ENCODE results near the gene UPP1. TPM values are rescaled to one million over a fixed set of nuclear protein-coding genes. Genes with fewer than 3 reads are reported as not detected.

Gene UPP1
- polyA plus RNA-seq (2013), result 4.5 TPM

- Histone ChIP-seq H3K27me3 (replicated peaks in 2 of 5; ENCODE audit: control insufficient read depth in 4 of 5, insufficient read depth in 5 of 5, low read length in 4 of 5) (peaks cover 0 to 4% (median 3%) of the 10 kb centered on the region in 5 experiments), H3K4me1 (ENCODE audit: control extremely low read depth in 1 of 4, control insufficient read depth in 4 of 4, insufficient read depth in 4 of 4, low read length in 3 of 4) (peaks cover 2 to 40% (median 31%) of the 10 kb centered on the region in 4 experiments), H3K9me3 (ENCODE audit: control extremely low read depth in 1 of 5, control insufficient read depth in 4 of 5, insufficient read depth in 2 of 5, low read depth in 1 of 5, low read length in 4 of 5) (no peaks in the 10 kb centered on the region), H3K36me3 (ENCODE audit: control insufficient read depth in 4 of 4, insufficient read depth in 4 of 4, low read length in 3 of 4) (peaks cover 0 to 6% (median 1%) of the 10 kb centered on the region in 4 experiments), H3K27ac (ENCODE audit: insufficient read depth in 1 of 2, low read depth in 1 of 2, low read length in 2 of 2, poor library complexity in 1 of 2, severe bottlenecking in 2 of 2) (peak within 1 kb of the TSS in 1 of 2 experiments; percentile 61), H3K4me3 (ENCODE audit: control insufficient read depth in 1 of 7, extremely low read depth in 1 of 7, insufficient read depth in 4 of 7, low read depth in 2 of 7, low read length in 6 of 7) (peak within 1 kb of the TSS; percentile 50 to 86 (median 81))
- CTCF ChIA-PET, result interaction anchor here (0.6 to 1.7 kb wide), 6 partner anchors 14 to 141 kb away, joined by 3 to 7 read pairs (median 3); partner anchors contain the start of gene PKD1L1
- WGBS (ENCODE audit: insufficient coverage), result 1% methylated on average over 70 of the region's 96 CpGs
- peak; percentile 27 to 80 (median 69) for DNase-seq
- POLR2A ChIA-PET, result interaction anchor here (0.7 kb wide), 1 partner anchor 192 kb away, joined by 3 read pairs; no protein-coding TSS in a partner anchor
These were observed at the start of gene UPP1 for GRCh38 chr7:48089046-48090003. UPP1 (plus strand) TSS chr7:48089265; CDS start chr7:48094784, 5,519 bp downstream.

- 97% methylated on average over 12 of the region's 18 CpGs for WGBS (ENCODE audit: insufficient coverage)
- peaks cover 5 to 20% (median 15%) of the 10 kb centered on the region in 5 experiments for H3K27me3 ChIP-seq (replicated peaks in 2 of 5; ENCODE audit: control insufficient read depth in 4 of 5, insufficient read depth in 5 of 5, low read length in 4 of 5)
- no peak overlapping the region for H3K27ac ChIP-seq (ENCODE audit: insufficient read depth in 1 of 2, low read depth in 1 of 2, low read length in 2 of 2, poor library complexity in 1 of 2, severe bottlenecking in 2 of 2)
- no peak overlapping the region for H3K4me3 ChIP-seq (ENCODE audit: control insufficient read depth in 1 of 7, extremely low read depth in 1 of 7, insufficient read depth in 4 of 7, low read depth in 2 of 7, low read length in 6 of 7)
- ChIA-PET CTCF (no interaction called here), POLR2A (no interaction called here)
- DNase-seq, result no peak
- H3K36me3 ChIP-seq (ENCODE audit: control insufficient read depth in 4 of 4, insufficient read depth in 4 of 4, low read length in 3 of 4), result no peaks in the 10 kb centered on the region
- no peaks in the 10 kb centered on the region for H3K9me3 ChIP-seq (ENCODE audit: control extremely low read depth in 1 of 5, control insufficient read depth in 4 of 5, insufficient read depth in 2 of 5, low read depth in 1 of 5, low read length in 4 of 5)
- H3K4me1 ChIP-seq (ENCODE audit: control extremely low read depth in 1 of 4, control insufficient read depth in 4 of 4, insufficient read depth in 4 of 4, low read length in 3 of 4), result peaks cover 0 to 6% (median 3%) of the 10 kb centered on the region in 4 experiments
These were observed 48.0 kb upstream of the UPP1 start for GRCh38 chr7:48040944-48041652.

- WGBS (ENCODE audit: insufficient coverage), result no CpG with 5 or more reads among the region's 3 CpGs
- ChIA-PET POLR2A (no interaction called here), CTCF (no interaction called here)
- no peak for DNase-seq
- Histone ChIP-seq H3K4me3 (ENCODE audit: control insufficient read depth in 1 of 7, extremely low read depth in 1 of 7, insufficient read depth in 4 of 7, low read depth in 2 of 7, low read length in 6 of 7) (no peak overlapping the region), H3K9me3 (ENCODE audit: control extremely low read depth in 1 of 5, control insufficient read depth in 4 of 5, insufficient read depth in 2 of 5, low read depth in 1 of 5, low read length in 4 of 5) (no peaks in the 10 kb centered on the region), H3K27me3 (replicated peaks in 2 of 5; ENCODE audit: control insufficient read depth in 4 of 5, insufficient read depth in 5 of 5, low read length in 4 of 5) (peaks cover under 1 to 15% (median 9%) of the 10 kb centered on the region in 5 experiments), H3K27ac (ENCODE audit: insufficient read depth in 1 of 2, low read depth in 1 of 2, low read length in 2 of 2, poor library complexity in 1 of 2, severe bottlenecking in 2 of 2) (no peak overlapping the region), H3K36me3 (ENCODE audit: control insufficient read depth in 4 of 4, insufficient read depth in 4 of 4, low read length in 3 of 4) (no peaks in the 10 kb centered on the region), H3K4me1 (ENCODE audit: control extremely low read depth in 1 of 4, control insufficient read depth in 4 of 4, insufficient read depth in 4 of 4, low read length in 3 of 4) (peaks cover 0 to 4% (median 1%) of the 10 kb centered on the region in 4 experiments)
These were observed 47.5 kb upstream of the UPP1 start for GRCh38 chr7:48041653-48041970.

GRCh38 chr7:48042216-48042615 is 46.8 kb upstream of the UPP1 start:
- POLR2A ChIA-PET, result no interaction called here
- 100% methylated on average over 1 of the region's 3 CpGs for WGBS (ENCODE audit: insufficient coverage)
- CTCF ChIA-PET, result no interaction called here
- H3K4me1 ChIP-seq (ENCODE audit: control extremely low read depth in 1 of 4, control insufficient read depth in 4 of 4, insufficient read depth in 4 of 4, low read length in 3 of 4), result peaks cover 0 to 6% (median 2%) of the 10 kb centered on the region in 4 experiments
- no peak overlapping the region for H3K4me3 ChIP-seq (ENCODE audit: control insufficient read depth in 1 of 7, extremely low read depth in 1 of 7, insufficient read depth in 4 of 7, low read depth in 2 of 7, low read length in 6 of 7)
- peaks cover 0 to 9% (median 3%) of the 10 kb centered on the region in 5 experiments for H3K27me3 ChIP-seq (replicated peaks in 2 of 5; ENCODE audit: control insufficient read depth in 4 of 5, insufficient read depth in 5 of 5, low read length in 4 of 5)
- no peak overlapping the region for H3K27ac ChIP-seq (ENCODE audit: insufficient read depth in 1 of 2, low read depth in 1 of 2, low read length in 2 of 2, poor library complexity in 1 of 2, severe bottlenecking in 2 of 2)
- no peaks in the 10 kb centered on the region for H3K36me3 ChIP-seq (ENCODE audit: control insufficient read depth in 4 of 4, insufficient read depth in 4 of 4, low read length in 3 of 4)
- no peak for DNase-seq
- no peaks in the 10 kb centered on the region for H3K9me3 ChIP-seq (ENCODE audit: control extremely low read depth in 1 of 5, control insufficient read depth in 4 of 5, insufficient read depth in 2 of 5, low read depth in 1 of 5, low read length in 4 of 5)

- 100% methylated on average over 1 of the region's 3 CpGs for WGBS (ENCODE audit: insufficient coverage)
- Histone ChIP-seq H3K9me3 (ENCODE audit: control extremely low read depth in 1 of 5, control insufficient read depth in 4 of 5, insufficient read depth in 2 of 5, low read depth in 1 of 5, low read length in 4 of 5) (no peaks in the 10 kb centered on the region), H3K36me3 (ENCODE audit: control insufficient read depth in 4 of 4, insufficient read depth in 4 of 4, low read length in 3 of 4) (no peaks in the 10 kb centered on the region), H3K27me3 (replicated peaks in 2 of 5; ENCODE audit: control insufficient read depth in 4 of 5, insufficient read depth in 5 of 5, low read length in 4 of 5) (peaks cover 0 to 7% (median 1%) of the 10 kb centered on the region in 5 experiments), H3K4me3 (ENCODE audit: control insufficient read depth in 1 of 7, extremely low read depth in 1 of 7, insufficient read depth in 4 of 7, low read depth in 2 of 7, low read length in 6 of 7) (no peak overlapping the region), H3K4me1 (ENCODE audit: control extremely low read depth in 1 of 4, control insufficient read depth in 4 of 4, insufficient read depth in 4 of 4, low read length in 3 of 4) (peaks cover 0 to 6% (median 2%) of the 10 kb centered on the region in 4 experiments), H3K27ac (ENCODE audit: insufficient read depth in 1 of 2, low read depth in 1 of 2, low read length in 2 of 2, poor library complexity in 1 of 2, severe bottlenecking in 2 of 2) (no peak overlapping the region)
- ChIA-PET POLR2A (no interaction called here), CTCF (no interaction called here)
- no peak for DNase-seq
These were observed 46.4 kb upstream of the UPP1 start for GRCh38 chr7:48042636-48043035.

GRCh38 chr7:48045195-48045765 is 43.8 kb upstream of the UPP1 start:
- H3K27ac ChIP-seq (ENCODE audit: insufficient read depth in 1 of 2, low read depth in 1 of 2, low read length in 2 of 2, poor library complexity in 1 of 2, severe bottlenecking in 2 of 2), result no peak overlapping the region
- H3K36me3 ChIP-seq (ENCODE audit: control insufficient read depth in 4 of 4, insufficient read depth in 4 of 4, low read length in 3 of 4), result no peaks in the 10 kb centered on the region
- H3K4me3 ChIP-seq (ENCODE audit: control insufficient read depth in 1 of 7, extremely low read depth in 1 of 7, insufficient read depth in 4 of 7, low read depth in 2 of 7, low read length in 6 of 7), result no peak overlapping the region
- H3K27me3 ChIP-seq (replicated peaks in 2 of 5; ENCODE audit: control insufficient read depth in 4 of 5, insufficient read depth in 5 of 5, low read length in 4 of 5), result no peaks in the 10 kb centered on the region
- CTCF ChIA-PET, result no interaction called here
- DNase-seq, result no peak
- 86% methylated on average over 8 of the region's 9 CpGs for WGBS (ENCODE audit: insufficient coverage)
- H3K4me1 ChIP-seq (ENCODE audit: control extremely low read depth in 1 of 4, control insufficient read depth in 4 of 4, insufficient read depth in 4 of 4, low read length in 3 of 4), result peaks cover 0 to 6% (median 2%) of the 10 kb centered on the region in 4 experiments
- H3K9me3 ChIP-seq (ENCODE audit: control extremely low read depth in 1 of 5, control insufficient read depth in 4 of 5, insufficient read depth in 2 of 5, low read depth in 1 of 5, low read length in 4 of 5), result no peaks in the 10 kb centered on the region
- POLR2A ChIA-PET, result no interaction called here
